ENCODE results near the gene NDUFAF8.

DNA sequence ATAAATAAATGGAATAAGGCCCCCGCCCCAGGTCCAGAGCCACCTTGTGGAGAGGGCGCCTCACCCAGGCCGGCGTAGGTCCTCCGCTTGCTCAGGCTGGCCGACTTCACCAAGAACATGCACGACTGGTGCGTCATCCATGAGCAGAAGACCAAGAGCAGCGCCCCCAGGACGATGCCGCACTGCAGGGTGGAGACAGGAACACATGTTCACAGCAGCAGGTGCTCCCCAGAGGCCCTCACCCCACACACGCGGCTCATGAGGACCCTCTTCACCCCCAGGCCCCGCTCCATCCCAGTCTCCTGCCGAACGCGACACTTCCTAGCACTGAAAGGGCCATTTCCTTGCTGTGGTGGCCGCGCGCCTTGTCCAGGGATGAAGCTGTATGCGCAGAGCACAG, 50.5 kb downstream of the NDUFAF8 start:
- TF ChIP-seq GATA2 (IDR thresholded peaks at IDR 0.05; ENCODE audit: low read depth, low read length) = no peak
- no peak for TF ChIP-seq GATA3 (IDR thresholded peaks at IDR 0.05; ENCODE audit: low read depth, low read length)

All from SH-SY5Y (cell line).